Endothelial cell of hepatic sinusoid (primary cell): ENCODE measurements around the gene HSD17B10.
"Not testable (repeated sequence)": the region's sequence is repeated elsewhere in the genome, so short reads cannot be mapped to it uniquely, and the experiment has no call there.

Experiments used
- in situ Hi-C: cut with HindIII; loops from 2 replicates; pipeline ENCODE4 v1.10.0; 2017; ENCODE audit warnings: low sequenced_read_pairs

HSD17B10 gene

GRCh38 chrX:53438174-53438831, 4.1 kb upstream of the HSD17B10 start:
- in situ Hi-C loops: no loop called here

DNA sequence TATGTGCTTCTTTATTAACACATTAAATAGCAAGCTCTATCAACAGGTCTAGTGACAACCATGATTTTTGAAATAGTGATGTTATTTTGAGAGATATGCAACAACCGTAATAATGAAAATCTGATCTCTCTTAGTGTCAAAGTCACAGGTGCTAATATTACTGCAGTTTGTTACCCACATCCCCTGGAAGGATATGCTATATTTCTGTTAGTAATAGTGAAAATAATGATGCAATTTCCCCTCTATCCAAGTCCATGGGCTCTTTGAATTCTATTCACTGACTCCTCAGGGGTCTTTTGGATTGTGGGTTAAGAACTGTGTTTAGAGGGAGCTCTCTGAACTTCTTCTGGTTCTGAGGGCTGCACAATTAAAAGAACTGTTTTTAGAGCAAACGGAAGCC, 3.0 kb upstream of the HSD17B10 start:
- in situ Hi-C loops: no loop called here

- in situ Hi-C loops: no loop called here
Measured at GRCh38 chrX:53435997-53436396, 1.8 kb upstream of the HSD17B10 start.

- in situ Hi-C loops: no loop called here
Measured at GRCh38 chrX:53430231-53430630, 3.9 kb downstream of the HSD17B10 start.

- in situ Hi-C loops: no loop called here
Measured at GRCh38 chrX:53429755-53430154, 4.4 kb downstream of the HSD17B10 start.

DNA sequence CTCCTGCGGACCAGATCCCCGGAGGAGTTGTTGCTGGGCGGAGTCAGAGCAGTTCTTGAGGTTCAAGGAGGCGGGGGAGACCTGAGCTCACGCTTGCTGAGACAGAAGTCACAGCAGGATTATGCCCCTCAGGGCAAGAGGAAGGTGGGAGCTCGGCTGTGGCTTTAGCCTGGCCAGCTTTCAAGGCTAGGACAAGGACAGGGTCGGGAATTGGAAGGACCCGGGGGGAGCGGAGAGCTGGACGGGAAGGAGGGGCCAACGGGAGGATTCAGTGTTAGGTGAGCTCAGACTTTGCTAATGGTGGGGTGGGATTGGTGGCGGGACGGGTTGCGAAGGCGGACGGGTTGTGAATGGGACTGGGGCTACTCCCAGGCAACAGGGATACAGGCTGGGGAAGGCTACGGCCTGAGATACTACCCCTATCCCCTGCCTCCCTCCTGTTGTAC, 11.3 kb downstream of the HSD17B10 start, which contains the start of gene RIBC1:
Gene RIBC1, plus strand, starts transcription at position 13 of the 446 bp plus-strand sequence. CDS start 3,404 bp downstream, outside the sequence.
- in situ Hi-C loops: no loop called here

DNA sequence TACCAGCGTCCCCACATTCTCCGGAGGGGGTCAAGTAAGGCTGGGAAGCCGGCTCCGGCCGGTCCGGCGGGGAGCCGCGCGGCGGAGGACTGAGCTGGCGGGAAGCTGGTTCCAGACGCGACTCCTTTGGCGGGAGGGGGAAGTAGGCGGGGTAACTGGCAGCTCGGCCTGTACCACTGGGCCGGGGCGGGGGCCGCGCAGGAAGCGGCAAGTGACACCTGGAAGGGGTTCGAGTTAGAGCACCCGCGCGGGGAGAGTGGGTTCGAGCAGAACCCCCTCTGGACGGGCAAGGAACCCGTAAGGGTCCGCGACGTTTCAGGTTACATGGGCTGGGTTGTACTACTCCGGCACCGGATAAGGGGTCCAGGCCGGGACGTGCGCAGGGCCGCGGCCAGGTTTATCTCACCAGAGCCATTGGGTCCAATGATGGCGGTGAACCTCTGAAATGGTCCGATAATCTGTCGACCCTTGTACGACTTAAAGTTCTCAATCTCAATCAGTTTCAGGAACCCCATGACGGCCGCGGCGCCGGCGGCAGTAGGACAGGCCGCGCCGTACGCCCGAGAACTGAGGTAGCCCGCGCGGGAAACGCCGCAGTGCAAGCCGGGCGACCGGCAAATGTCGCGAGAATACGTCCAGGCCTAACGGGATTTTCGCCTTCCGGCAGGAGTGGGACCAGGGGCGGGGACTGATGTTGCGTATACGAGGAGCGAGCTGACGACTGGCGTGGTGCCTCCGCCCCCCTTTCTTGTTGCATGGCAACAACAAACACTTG, 11.9 kb downstream of the HSD17B10 start, which contains the start of gene SMC1A:
Gene SMC1A, minus strand, starts transcription at position 569 of the 775 bp plus-strand sequence. Its CDS starts 54 bp downstream, at position 515.
- in situ Hi-C loops: no loop called here

GRCh38 chrX:53421772-53422085, 12.4 kb downstream of the HSD17B10 start:
- in situ Hi-C loops: no loop called here

DNA sequence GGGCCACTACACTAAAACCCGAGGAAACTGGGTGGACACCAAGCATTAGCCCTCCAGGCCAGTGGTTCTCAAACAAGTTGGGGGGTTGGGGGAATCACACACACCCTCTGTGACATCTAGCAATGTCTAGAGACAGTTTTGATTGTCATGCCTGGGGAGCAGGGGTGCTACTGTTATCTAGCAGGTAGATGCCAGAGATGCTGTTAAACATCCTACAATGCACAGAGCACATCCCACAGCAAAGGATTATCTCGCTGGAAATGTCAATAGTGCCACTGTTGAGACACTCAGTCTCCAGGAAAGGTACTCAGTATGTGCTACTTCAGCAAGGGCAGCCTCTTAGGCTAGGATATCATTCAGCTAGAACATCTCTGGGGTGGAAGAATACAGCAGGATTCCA, 13.0 kb downstream of the HSD17B10 start:
- in situ Hi-C loops: no loop called here

- in situ Hi-C loops: not testable (repeated sequence)
Measured at GRCh38 chrX:53420351-53420750, 13.8 kb downstream of the HSD17B10 start.

DNA sequence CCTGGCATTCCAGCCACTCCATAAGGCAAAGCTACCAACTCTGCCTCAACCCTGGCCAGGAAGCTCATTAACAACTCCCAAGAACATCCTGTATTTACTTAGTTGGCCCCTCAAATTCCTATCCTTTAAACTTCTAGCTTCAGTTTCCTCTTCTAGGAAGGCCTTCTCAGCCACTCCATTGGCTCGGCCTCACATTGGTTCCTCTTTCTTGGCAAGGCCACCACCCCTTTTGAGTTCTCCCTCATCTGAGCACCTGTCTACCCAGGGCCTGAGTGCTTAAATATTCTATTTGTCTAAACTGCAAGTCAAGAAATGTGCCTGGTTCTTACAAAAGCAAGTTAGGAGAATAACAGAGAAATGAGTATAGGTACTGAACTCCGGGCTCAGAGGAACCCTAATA, 21.7 kb downstream of the HSD17B10 start:
- in situ Hi-C loops: loop anchor here (5.0 to 10.0 kb wide), 2 partner anchors 35 to 58 kb away; no protein-coding TSS in a partner anchor

DNA sequence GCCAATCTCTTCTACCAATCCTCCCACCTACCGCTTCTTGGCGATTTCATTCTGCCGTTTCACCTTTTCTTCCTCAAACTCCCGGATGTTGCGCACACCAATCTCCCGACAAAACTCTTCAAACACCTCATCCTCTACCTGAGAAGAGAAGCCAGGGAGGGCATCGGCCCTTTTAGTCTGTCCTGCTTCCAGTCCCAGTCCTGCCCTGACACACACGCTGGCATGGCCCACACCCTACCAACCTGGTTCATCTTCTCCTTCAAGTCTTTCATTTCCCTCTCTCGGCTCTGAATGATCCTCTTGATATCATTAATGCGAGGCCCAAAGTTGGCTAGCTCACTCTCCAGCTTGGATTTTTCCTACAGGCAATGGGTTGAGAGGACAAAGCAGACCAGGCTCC, 30.6 kb downstream of the HSD17B10 start:
- in situ Hi-C loops: no loop called here

DNA sequence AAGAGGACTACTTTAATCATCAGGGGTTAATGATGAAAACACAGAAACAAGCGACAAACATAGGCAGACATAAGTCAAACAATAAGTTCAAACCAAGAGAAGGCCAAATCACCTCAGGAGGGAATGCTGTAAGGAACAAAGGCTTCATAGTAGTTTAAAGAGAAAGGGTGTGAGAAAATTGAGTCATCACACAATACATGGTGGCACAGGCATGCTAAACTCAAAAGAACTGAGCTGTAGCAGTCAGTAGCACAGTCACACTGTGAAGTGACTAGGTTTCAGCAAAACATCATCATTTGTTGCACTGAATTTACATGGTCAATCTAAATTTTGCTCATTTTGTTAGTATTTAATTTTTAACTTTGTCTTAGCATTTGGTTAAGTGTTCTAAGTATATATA, 36.0 kb downstream of the HSD17B10 start:
- in situ Hi-C loops: no loop called here

DNA sequence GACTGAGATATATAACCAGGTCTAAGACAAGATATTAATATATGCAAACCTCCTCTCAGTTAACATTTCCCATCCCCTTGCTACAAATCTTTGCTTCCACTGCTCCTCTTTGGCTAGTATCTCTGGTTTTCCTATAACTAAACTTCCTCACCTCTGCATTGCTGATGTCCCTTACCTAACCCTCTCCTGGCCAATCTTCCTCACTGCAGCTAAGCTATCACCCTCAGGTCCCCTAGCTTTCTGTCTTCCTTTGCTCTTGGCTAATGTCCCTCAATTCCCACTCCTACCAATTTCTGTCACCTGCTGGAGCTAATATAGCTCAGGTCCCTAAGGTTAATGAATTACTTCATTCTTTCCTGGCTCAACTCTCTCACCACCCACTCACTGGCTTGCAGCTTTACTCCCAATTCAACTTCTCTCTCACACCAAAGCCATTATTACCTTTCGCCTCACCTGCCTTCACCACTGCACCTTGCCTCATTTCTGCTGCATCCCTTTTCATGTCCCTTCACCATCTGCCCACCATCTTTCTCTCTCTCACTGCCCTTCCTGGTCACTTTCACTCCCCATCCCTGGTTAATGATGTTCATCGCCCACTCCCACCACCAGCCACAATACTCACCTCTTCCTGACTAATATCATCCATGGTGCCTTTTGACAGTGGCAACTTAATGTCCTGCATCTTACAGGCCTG, 38.4 kb downstream of the HSD17B10 start:
- in situ Hi-C loops: no loop called here

DNA sequence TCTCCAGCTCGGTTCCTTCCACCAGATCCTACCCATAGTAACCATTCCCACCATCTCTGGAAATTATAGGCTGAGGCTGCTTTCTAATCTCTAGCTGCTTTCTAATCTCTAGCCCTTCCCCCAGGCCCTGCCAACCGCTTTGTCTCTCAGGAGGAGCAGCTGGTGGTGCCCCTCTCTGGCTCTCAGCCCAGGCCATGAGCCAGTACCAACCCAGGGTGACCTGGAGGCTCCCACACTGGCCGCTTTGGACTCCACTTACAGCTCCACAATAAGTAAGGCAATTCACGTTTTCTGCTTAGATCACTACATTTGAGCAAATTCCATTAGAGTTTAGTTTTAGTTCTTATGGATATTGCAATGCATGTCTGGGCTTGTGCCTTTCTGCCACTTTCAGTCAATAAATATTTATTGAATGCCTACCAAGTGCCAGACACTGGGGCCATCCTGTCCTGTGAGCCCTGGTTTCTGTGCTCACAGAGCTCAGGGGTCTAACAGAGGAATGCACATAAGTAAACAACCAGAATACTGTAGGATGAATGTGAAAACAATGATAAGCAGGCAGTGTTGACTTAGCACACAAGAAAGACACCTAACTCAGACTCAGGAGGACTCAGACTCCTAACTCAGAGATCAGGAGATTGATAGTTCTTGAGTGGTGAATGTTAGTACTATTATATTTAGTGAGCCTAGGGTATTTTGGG, 50.6 kb downstream of the HSD17B10 start:
- in situ Hi-C loops: no loop called here
